ENCODE data around the gene DENND1A. TPM values are rescaled to one million over a fixed set of nuclear protein-coding genes. Genes with fewer than 3 reads are reported as not detected.

The DENND1A gene
- total and polyA plus RNA-seq, 7 donors, result 12.8 to 33.2 (median 19.2) TPM

- 78 to 84% methylated on average over 8 of the region's 8 CpGs for WGBS, 2 donors
- Histone ChIP-seq H3K4me1 (peaks cover 0 to 28% (median 18%) of the 10 kb centered on the region in 4 donors), H3K9me3 (no peaks in the 10 kb centered on the region), H3K36me3 (no peaks in the 10 kb centered on the region), H3K4me3 (no peak overlapping the region), H3K27ac (no peak overlapping the region), H3K27me3 (peaks cover 0 to 16% (median 3%) of the 10 kb centered on the region in 3 donors)
- no peak for DNase-seq
- TF ChIP-seq EP300 (IDR thresholded peaks at IDR 0.05), result no peak
- TF ChIP-seq POLR2AphosphoS5 (IDR thresholded peaks at IDR 0.05), result no peak
- no peak for TF ChIP-seq POLR2A (IDR thresholded peaks at IDR 0.05)
- TF ChIP-seq CTCF (IDR thresholded peaks at IDR 0.05), result no peak
- intact Hi-C loops (cut with DNase I), result loop anchor here (1.0 to 10.0 kb wide), 2 partner anchors 269 to 336 kb away; no protein-coding TSS in a partner anchor
These were observed 579.2 kb downstream of the DENND1A start for GRCh38 chr9:123350590-123351310.

GRCh38 chr9:123349691-123350480, 580.0 kb downstream of the DENND1A start:
- no peak for DNase-seq
- Histone ChIP-seq H3K27me3 (peaks cover 0 to 7% (median 3%) of the 10 kb centered on the region in 3 donors), H3K4me3 (no peak overlapping the region), H3K4me1 (peaks cover 0 to 32% (median 26%) of the 10 kb centered on the region in 4 donors), H3K36me3 (no peaks in the 10 kb centered on the region), H3K27ac (no peak overlapping the region), H3K9me3 (no peaks in the 10 kb centered on the region)
- peak; percentile 84 to 98 (median 89) for TF ChIP-seq CTCF (IDR thresholded peaks at IDR 0.05)
- no peak for TF ChIP-seq POLR2A (IDR thresholded peaks at IDR 0.05)
- TF ChIP-seq POLR2AphosphoS5 (IDR thresholded peaks at IDR 0.05), result no peak
- WGBS, 2 donors, result 21 to 29% methylated on average over 16 of the region's 16 CpGs
- intact Hi-C loops (cut with DNase I), result loop anchor here (1.0 to 10.0 kb wide), 4 partner anchors 83 to 883 kb away; partner anchors contain the start of gene STRBP

GRCh38 chr9:123349033-123349432, 580.9 kb downstream of the DENND1A start:
- WGBS, 2 donors, result 41 to 54% methylated on average over 3 of the region's 3 CpGs
- intact Hi-C loops (cut with DNase I), result loop anchor here (5.0 kb wide), 2 partner anchors 82 to 882 kb away; partner anchors contain the start of gene STRBP

More at GRCh38 chr9:123349033-123349432, 580.9 kb downstream of the DENND1A start:
- no peaks in the 10 kb centered on the region for H3K27me3 ChIP-seq
- H3K4me3 ChIP-seq, result no peak overlapping the region
- H3K36me3 ChIP-seq, result no peaks in the 10 kb centered on the region
- TF ChIP-seq CTCF (IDR thresholded peaks at IDR 0.05) (no peak), POLR2AphosphoS5 (IDR thresholded peaks at IDR 0.05) (no peak), POLR2A (IDR thresholded peaks at IDR 0.05) (no peak), EP300 (IDR thresholded peaks at IDR 0.05) (no peak)
- no peaks in the 10 kb centered on the region for H3K9me3 ChIP-seq
- DNase-seq, result no peak
- H3K27ac ChIP-seq, result no peak overlapping the region
- H3K4me1 ChIP-seq, result peaks cover 0 to 30% (median 22%) of the 10 kb centered on the region in 4 donors
